Measurements from ENCODE around the gene CGB2.

The CGB2 gene

DNA sequence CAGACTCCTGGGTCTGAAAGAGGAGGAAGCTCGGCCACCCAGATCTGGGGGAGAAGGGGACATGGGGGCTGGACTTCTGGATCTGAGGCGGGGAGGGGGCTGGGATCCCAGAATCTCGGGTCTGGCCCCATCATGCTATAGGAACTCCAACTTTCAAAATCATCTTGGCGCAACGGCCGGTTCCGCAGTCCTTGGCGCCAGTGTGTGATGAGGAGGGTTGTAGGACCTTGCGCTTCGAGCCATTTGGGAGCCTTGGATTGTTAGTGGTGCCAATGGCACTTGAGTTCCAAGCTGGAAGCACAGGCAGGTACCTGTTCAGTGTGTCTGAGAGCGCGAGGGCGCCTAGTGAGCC is 37.7 kb upstream of the CGB2 start:
- WGBS (ENCODE audit: insufficient coverage) = 2% methylated on average over 11 of the region's 13 CpGs
- Histone ChIP-seq H3K36me3 (ENCODE audit: control insufficient read depth in 4 of 4, insufficient read depth in 4 of 4, low read length in 3 of 4) (peaks cover 0 to 14% (median 6%) of the 10 kb centered on the region in 4 experiments), H3K27ac (ENCODE audit: insufficient read depth in 1 of 2, low read depth in 1 of 2, low read length in 2 of 2, poor library complexity in 1 of 2, severe bottlenecking in 2 of 2) (peak overlapping the region; percentile 94 to 98), H3K27me3 (replicated peaks in 2 of 5; ENCODE audit: control insufficient read depth in 4 of 5, insufficient read depth in 5 of 5, low read length in 4 of 5) (no peaks in the 10 kb centered on the region), H3K4me3 (ENCODE audit: control insufficient read depth in 1 of 7, extremely low read depth in 1 of 7, insufficient read depth in 4 of 7, low read depth in 2 of 7, low read length in 6 of 7) (peak overlapping the region; percentile 61 to 97 (median 92)), H3K4me1 (ENCODE audit: control extremely low read depth in 1 of 4, control insufficient read depth in 4 of 4, insufficient read depth in 4 of 4, low read length in 3 of 4) (peaks cover 4 to 29% (median 29%) of the 10 kb centered on the region in 4 experiments), H3K9me3 (ENCODE audit: control extremely low read depth in 1 of 5, control insufficient read depth in 4 of 5, insufficient read depth in 2 of 5, low read depth in 1 of 5, low read length in 4 of 5) (no peaks in the 10 kb centered on the region)
- DNase-seq = no peak
- CTCF ChIA-PET = interaction anchor here (1.1 to 2.5 kb wide), 9 partner anchors 9 to 202 kb away, joined by 3 to 21 read pairs (median 4); no protein-coding TSS in a partner anchor
- POLR2A ChIA-PET = interaction anchor here (0.6 kb wide), 1 partner anchor 215 kb away, joined by 8 read pairs; no protein-coding TSS in a partner anchor

DNA sequence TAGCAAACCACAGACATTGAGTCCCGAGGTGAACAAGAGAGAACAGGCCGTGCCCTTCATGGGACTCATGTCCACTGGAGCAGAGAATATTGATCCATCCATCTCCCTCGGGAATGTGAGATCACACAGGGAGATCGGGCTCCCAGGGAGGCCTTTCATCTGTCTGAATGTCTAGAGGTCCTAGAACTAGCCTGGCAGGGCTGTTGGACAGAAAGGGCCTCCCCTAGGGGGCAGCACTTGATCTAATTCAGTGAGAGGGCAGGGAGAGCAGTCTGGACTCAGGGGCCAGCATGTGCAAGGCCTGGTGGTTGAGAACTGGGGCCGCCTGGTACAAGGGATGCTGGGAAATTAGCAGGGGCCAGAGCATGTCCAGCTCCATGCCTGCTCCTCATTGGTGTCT is 33.7 kb upstream of the CGB2 start:
- H3K9me3 ChIP-seq (ENCODE audit: control extremely low read depth in 1 of 5, control insufficient read depth in 4 of 5, insufficient read depth in 2 of 5, low read depth in 1 of 5, low read length in 4 of 5) = no peaks in the 10 kb centered on the region
- peaks cover 0 to 23% (median 13%) of the 10 kb centered on the region in 4 experiments for H3K36me3 ChIP-seq (ENCODE audit: control insufficient read depth in 4 of 4, insufficient read depth in 4 of 4, low read length in 3 of 4)
- peak in 2 of 3 donors; percentile 55 to 63 for DNase-seq
- 83% methylated on average over 3 of the region's 5 CpGs for WGBS (ENCODE audit: insufficient coverage)
- ChIA-PET CTCF (interaction anchor here (0.7 to 1.5 kb wide), 5 partner anchors 12 to 76 kb away, joined by 3 to 6 read pairs (median 4); partner anchors contain the start of gene LHB), POLR2A (no interaction called here)
- peak overlapping the region in 1 of 2 experiments; percentile 47 for H3K27ac ChIP-seq (ENCODE audit: insufficient read depth in 1 of 2, low read depth in 1 of 2, low read length in 2 of 2, poor library complexity in 1 of 2, severe bottlenecking in 2 of 2)
- peaks cover 4 to 16% (median 13%) of the 10 kb centered on the region in 4 experiments for H3K4me1 ChIP-seq (ENCODE audit: control extremely low read depth in 1 of 4, control insufficient read depth in 4 of 4, insufficient read depth in 4 of 4, low read length in 3 of 4)
- H3K4me3 ChIP-seq (ENCODE audit: control insufficient read depth in 1 of 7, extremely low read depth in 1 of 7, insufficient read depth in 4 of 7, low read depth in 2 of 7, low read length in 6 of 7) = no peak overlapping the region
- no peaks in the 10 kb centered on the region for H3K27me3 ChIP-seq (replicated peaks in 2 of 5; ENCODE audit: control insufficient read depth in 4 of 5, insufficient read depth in 5 of 5, low read length in 4 of 5)

GRCh38 chr19:48999481-49000325 is 32.0 kb upstream of the CGB2 start:
- peaks cover 4 to 39% (median 25%) of the 10 kb centered on the region in 4 experiments for H3K36me3 ChIP-seq (ENCODE audit: control insufficient read depth in 4 of 4, insufficient read depth in 4 of 4, low read length in 3 of 4)
- POLR2A ChIA-PET = no interaction called here

DNA sequence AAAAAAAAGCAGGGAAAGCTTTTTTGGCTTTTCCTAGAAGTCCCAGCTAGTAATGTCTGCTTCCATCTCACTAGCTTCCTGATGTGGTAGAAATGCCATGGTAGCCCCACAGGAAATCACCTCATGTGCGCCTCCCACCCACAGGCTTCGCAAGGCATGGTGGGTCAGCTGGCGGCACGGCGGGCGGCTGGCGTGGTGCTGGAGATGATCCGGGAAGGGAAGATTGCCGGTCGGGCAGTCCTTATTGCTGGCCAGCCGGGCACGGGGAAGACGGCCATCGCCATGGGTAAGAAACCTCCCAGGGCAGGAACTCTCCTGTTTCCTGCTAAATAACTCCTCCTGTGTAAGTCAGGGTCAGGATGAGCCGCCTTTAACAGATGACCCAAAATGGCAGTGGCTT is 27.6 kb upstream of the CGB2 start:
- CTCF ChIA-PET = interaction anchor here (0.9 kb wide), 1 partner anchor 8 kb away, joined by 3 read pairs; no protein-coding TSS in a partner anchor
- Histone ChIP-seq H3K4me1 (ENCODE audit: control extremely low read depth in 1 of 4, control insufficient read depth in 4 of 4, insufficient read depth in 4 of 4, low read length in 3 of 4) (no peaks in the 10 kb centered on the region), H3K4me3 (ENCODE audit: control insufficient read depth in 1 of 7, extremely low read depth in 1 of 7, insufficient read depth in 4 of 7, low read depth in 2 of 7, low read length in 6 of 7) (no peak overlapping the region), H3K27ac (ENCODE audit: insufficient read depth in 1 of 2, low read depth in 1 of 2, low read length in 2 of 2, poor library complexity in 1 of 2, severe bottlenecking in 2 of 2) (no peak overlapping the region), H3K9me3 (ENCODE audit: control extremely low read depth in 1 of 5, control insufficient read depth in 4 of 5, insufficient read depth in 2 of 5, low read depth in 1 of 5, low read length in 4 of 5) (no peaks in the 10 kb centered on the region), H3K36me3 (ENCODE audit: control insufficient read depth in 4 of 4, insufficient read depth in 4 of 4, low read length in 3 of 4) (peaks cover 16 to 66% (median 39%) of the 10 kb centered on the region in 4 experiments), H3K27me3 (replicated peaks in 2 of 5; ENCODE audit: control insufficient read depth in 4 of 5, insufficient read depth in 5 of 5, low read length in 4 of 5) (no peaks in the 10 kb centered on the region)
- 99% methylated on average over 10 of the region's 15 CpGs for WGBS (ENCODE audit: insufficient coverage)
- POLR2A ChIA-PET = no interaction called here
- DNase-seq = no peak

More at GRCh38 chr19:48999481-49000325, 32.0 kb upstream of the CGB2 start:
- 79% methylated on average over 14 of the region's 16 CpGs for WGBS (ENCODE audit: insufficient coverage)
- Histone ChIP-seq H3K4me3 (ENCODE audit: control insufficient read depth in 1 of 7, extremely low read depth in 1 of 7, insufficient read depth in 4 of 7, low read depth in 2 of 7, low read length in 6 of 7) (no peak overlapping the region), H3K9me3 (ENCODE audit: control extremely low read depth in 1 of 5, control insufficient read depth in 4 of 5, insufficient read depth in 2 of 5, low read depth in 1 of 5, low read length in 4 of 5) (no peaks in the 10 kb centered on the region), H3K27me3 (replicated peaks in 2 of 5; ENCODE audit: control insufficient read depth in 4 of 5, insufficient read depth in 5 of 5, low read length in 4 of 5) (no peaks in the 10 kb centered on the region), H3K27ac (ENCODE audit: insufficient read depth in 1 of 2, low read depth in 1 of 2, low read length in 2 of 2, poor library complexity in 1 of 2, severe bottlenecking in 2 of 2) (no peak overlapping the region), H3K4me1 (ENCODE audit: control extremely low read depth in 1 of 4, control insufficient read depth in 4 of 4, insufficient read depth in 4 of 4, low read length in 3 of 4) (peaks cover 0 to 9% (median 5%) of the 10 kb centered on the region in 4 experiments)
- CTCF ChIA-PET = interaction anchor here (0.8 to 2.0 kb wide), 10 partner anchors 9 to 225 kb away, joined by 3 to 15 read pairs (median 4); partner anchors contain the start of gene CGB2
- peak; percentile 63 to 86 (median 85) for DNase-seq

DNA sequence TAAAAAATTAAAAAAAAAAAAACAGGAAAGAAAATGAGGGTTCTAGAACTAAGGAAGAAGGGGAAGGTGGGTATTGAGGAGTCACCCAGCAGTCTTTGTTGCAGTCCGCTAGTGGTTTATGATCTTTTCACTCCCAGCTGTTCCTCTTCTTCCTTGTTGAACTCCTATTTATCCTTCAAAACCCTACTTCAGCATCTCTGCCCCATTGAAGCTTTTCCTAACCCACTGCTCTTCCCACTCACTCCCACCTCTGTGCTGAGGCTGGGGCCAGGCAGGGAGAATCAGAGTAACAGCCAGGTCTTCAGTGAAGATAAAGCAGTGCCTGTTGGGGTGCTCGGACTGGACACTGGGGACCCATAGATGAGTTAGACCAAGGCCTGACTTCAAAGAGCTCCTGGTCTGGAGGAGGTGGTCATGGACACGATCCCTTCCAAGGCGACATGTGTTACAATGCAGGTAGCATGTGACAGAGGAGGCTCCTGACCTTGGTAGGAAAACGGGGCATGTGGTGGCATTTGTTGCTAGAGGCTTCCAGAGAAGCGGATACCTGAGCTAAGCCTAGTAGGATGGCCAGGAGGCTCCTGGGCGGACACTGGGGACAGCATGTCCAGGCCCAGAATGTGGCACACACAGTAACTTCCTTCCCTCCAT is 26.6 kb upstream of the CGB2 start:
- Histone ChIP-seq H3K27me3 (replicated peaks in 2 of 5; ENCODE audit: control insufficient read depth in 4 of 5, insufficient read depth in 5 of 5, low read length in 4 of 5) (no peaks in the 10 kb centered on the region), H3K4me1 (ENCODE audit: control extremely low read depth in 1 of 4, control insufficient read depth in 4 of 4, insufficient read depth in 4 of 4, low read length in 3 of 4) (no peaks in the 10 kb centered on the region), H3K4me3 (ENCODE audit: control insufficient read depth in 1 of 7, extremely low read depth in 1 of 7, insufficient read depth in 4 of 7, low read depth in 2 of 7, low read length in 6 of 7) (no peak overlapping the region), H3K9me3 (ENCODE audit: control extremely low read depth in 1 of 5, control insufficient read depth in 4 of 5, insufficient read depth in 2 of 5, low read depth in 1 of 5, low read length in 4 of 5) (no peaks in the 10 kb centered on the region), H3K36me3 (ENCODE audit: control insufficient read depth in 4 of 4, insufficient read depth in 4 of 4, low read length in 3 of 4) (peaks cover 19 to 65% (median 41%) of the 10 kb centered on the region in 4 experiments), H3K27ac (ENCODE audit: insufficient read depth in 1 of 2, low read depth in 1 of 2, low read length in 2 of 2, poor library complexity in 1 of 2, severe bottlenecking in 2 of 2) (no peak overlapping the region)
- DNase-seq = no peak
- ChIA-PET POLR2A (no interaction called here), CTCF (interaction anchor here (1.1 kb wide), 1 partner anchor 9 kb away, joined by 3 read pairs; no protein-coding TSS in a partner anchor)
- 98% methylated on average over 6 of the region's 7 CpGs for WGBS (ENCODE audit: insufficient coverage)

DNA sequence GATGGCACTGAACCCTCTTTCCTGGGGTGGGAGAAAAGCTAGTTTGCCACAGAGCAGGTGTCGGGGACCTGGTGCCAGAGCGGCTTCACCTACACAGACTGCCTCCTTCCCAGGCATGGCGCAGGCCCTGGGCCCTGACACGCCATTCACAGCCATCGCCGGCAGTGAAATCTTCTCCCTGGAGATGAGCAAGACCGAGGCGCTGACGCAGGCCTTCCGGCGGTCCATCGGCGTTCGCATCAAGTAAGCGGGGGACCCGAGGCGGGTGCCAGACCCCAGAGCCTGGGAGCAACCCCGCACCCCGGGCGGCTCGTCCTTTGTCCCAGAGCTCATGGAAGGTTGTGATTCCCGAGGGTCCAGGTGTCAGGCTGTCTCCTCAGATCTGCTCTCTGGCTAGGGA is 24.8 kb upstream of the CGB2 start:
- peaks cover 19 to 78% (median 58%) of the 10 kb centered on the region in 4 experiments for H3K36me3 ChIP-seq (ENCODE audit: control insufficient read depth in 4 of 4, insufficient read depth in 4 of 4, low read length in 3 of 4)
- ChIA-PET CTCF (interaction anchor here (1.0 kb wide), 1 partner anchor 13 kb away, joined by 3 read pairs; no protein-coding TSS in a partner anchor), POLR2A (no interaction called here)
- H3K4me3 ChIP-seq (ENCODE audit: control insufficient read depth in 1 of 7, extremely low read depth in 1 of 7, insufficient read depth in 4 of 7, low read depth in 2 of 7, low read length in 6 of 7) = no peak overlapping the region
- no peaks in the 10 kb centered on the region for H3K27me3 ChIP-seq (replicated peaks in 2 of 5; ENCODE audit: control insufficient read depth in 4 of 5, insufficient read depth in 5 of 5, low read length in 4 of 5)
- H3K4me1 ChIP-seq (ENCODE audit: control extremely low read depth in 1 of 4, control insufficient read depth in 4 of 4, insufficient read depth in 4 of 4, low read length in 3 of 4) = no peaks in the 10 kb centered on the region
- WGBS (ENCODE audit: insufficient coverage) = 97% methylated on average over 22 of the region's 22 CpGs
- DNase-seq = no peak
- H3K9me3 ChIP-seq (ENCODE audit: control extremely low read depth in 1 of 5, control insufficient read depth in 4 of 5, insufficient read depth in 2 of 5, low read depth in 1 of 5, low read length in 4 of 5) = no peaks in the 10 kb centered on the region
- no peak overlapping the region for H3K27ac ChIP-seq (ENCODE audit: insufficient read depth in 1 of 2, low read depth in 1 of 2, low read length in 2 of 2, poor library complexity in 1 of 2, severe bottlenecking in 2 of 2)
